ENCODE data around the gene CCNO.

CCNO gene

DNA sequence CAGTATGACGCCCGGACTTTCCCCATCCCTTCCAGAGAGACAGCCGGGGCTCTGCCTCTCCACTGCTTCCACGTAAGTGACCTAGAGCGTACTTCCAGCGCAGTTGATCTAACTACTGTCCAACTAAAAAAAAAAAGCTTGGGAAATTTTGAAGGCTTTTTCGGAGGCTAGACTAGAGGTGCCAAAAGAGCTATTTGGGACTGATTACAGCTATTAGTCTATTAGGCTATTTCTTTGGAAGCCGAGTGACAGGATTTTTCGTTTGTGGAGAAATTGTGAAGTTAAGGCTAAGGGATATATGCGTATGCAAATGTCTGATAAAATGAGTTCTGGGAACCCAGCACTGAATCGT is 1.5 kb downstream of the CCNO start:
- H3K27me3 ChIP-seq (replicated peaks): peaks cover 63% of the 10 kb centered on the region
- no peak for DNase-seq
- H3K27ac ChIP-seq: no peak overlapping the region
- H3K36me3 ChIP-seq (replicated peaks): no peaks in the 10 kb centered on the region
- H3K4me3 ChIP-seq (ENCODE audit: low read depth, low read length): peak overlapping the region; percentile 53
- TF ChIP-seq, protein P1, sequence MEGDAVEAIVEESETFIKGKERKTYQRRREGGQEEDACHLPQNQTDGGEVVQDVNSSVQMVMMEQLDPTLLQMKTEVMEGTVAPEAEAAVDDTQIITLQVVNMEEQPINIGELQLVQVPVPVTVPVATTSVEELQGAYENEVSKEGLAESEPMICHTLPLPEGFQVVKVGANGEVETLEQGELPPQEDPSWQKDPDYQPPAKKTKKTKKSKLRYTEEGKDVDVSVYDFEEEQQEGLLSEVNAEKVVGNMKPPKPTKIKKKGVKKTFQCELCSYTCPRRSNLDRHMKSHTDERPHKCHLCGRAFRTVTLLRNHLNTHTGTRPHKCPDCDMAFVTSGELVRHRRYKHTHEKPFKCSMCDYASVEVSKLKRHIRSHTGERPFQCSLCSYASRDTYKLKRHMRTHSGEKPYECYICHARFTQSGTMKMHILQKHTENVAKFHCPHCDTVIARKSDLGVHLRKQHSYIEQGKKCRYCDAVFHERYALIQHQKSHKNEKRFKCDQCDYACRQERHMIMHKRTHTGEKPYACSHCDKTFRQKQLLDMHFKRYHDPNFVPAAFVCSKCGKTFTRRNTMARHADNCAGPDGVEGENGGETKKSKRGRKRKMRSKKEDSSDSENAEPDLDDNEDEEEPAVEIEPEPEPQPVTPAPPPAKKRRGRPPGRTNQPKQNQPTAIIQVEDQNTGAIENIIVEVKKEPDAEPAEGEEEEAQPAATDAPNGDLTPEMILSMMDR (IDR thresholded peaks at IDR 0.05; ENCODE audit: low read depth, low read length, missing control alignments): no peak
- in situ Hi-C loops (cut with HindIII; ENCODE audit: low pct_ligation_motif_present, low sequenced_read_pairs): no loop called here

GRCh38 chr5:55231029-55231918 is 2.1 kb downstream of the CCNO start:
- peaks cover 69% of the 10 kb centered on the region for H3K27me3 ChIP-seq (replicated peaks)
- DNase-seq: no peak
- no peaks in the 10 kb centered on the region for H3K36me3 ChIP-seq (replicated peaks)
- TF ChIP-seq, protein P1 (IDR thresholded peaks at IDR 0.05; ENCODE audit: low read depth, low read length, missing control alignments): peak; percentile 34
- in situ Hi-C loops (cut with HindIII; ENCODE audit: low pct_ligation_motif_present, low sequenced_read_pairs): no loop called here
- no peak overlapping the region for H3K27ac ChIP-seq
- peak overlapping the region; percentile 9 for H3K4me3 ChIP-seq (ENCODE audit: low read depth, low read length)

GRCh38 chr5:55230086-55230629 is 3.2 kb downstream of the CCNO start:
- TF ChIP-seq, protein P1 (IDR thresholded peaks at IDR 0.05; ENCODE audit: low read depth, low read length, missing control alignments): no peak
- in situ Hi-C loops (cut with HindIII; ENCODE audit: low pct_ligation_motif_present, low sequenced_read_pairs): no loop called here
- no peak for DNase-seq
- Histone ChIP-seq H3K4me3 (ENCODE audit: low read depth, low read length) (no peak overlapping the region), H3K27me3 (replicated peaks) (peaks cover 81% of the 10 kb centered on the region), H3K27ac (no peak overlapping the region), H3K36me3 (replicated peaks) (no peaks in the 10 kb centered on the region)

DNA sequence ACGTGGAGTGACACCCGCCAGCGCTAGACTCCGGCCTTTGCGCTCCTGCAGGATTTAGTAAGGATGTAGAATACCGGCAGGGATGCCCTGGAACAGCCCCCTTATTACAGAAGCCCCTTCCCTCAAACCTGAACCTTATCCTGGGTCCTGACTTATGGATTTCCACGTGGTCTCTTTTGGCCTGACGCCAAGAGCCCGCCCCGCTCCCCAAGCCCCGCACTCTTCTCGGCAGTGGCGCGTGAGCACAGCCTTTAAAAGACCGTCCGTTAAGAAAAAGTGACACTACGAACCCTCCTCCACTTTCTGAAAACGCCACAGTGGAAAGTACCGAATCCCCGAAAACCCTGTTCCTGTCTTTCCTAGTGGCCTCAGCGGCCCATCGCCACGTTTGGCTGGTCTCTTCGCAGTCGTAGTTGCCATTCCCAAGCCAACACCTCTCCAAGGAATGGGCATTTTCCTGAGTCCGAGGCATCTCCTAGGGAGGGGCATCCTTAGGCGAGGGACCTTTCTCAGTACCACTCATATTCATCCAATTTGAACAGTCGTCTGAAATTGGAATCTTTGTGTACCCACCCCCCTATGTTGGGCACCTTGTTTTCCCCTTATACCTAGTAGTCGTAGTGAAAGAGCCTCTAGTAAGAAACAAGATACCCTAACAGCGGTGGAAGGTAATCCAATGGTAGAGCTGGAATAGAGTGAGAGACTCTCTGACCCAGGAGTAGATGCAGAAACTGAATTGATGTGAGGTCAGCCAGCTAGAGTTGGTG is 5.6 kb downstream of the CCNO start:
- H3K27me3 ChIP-seq (replicated peaks): peaks cover 100% of the 10 kb centered on the region
- H3K27ac ChIP-seq: no peak overlapping the region
- TF ChIP-seq, protein P1 (IDR thresholded peaks at IDR 0.05; ENCODE audit: low read depth, low read length, missing control alignments): no peak
- DNase-seq: no peak
- no peaks in the 10 kb centered on the region for H3K36me3 ChIP-seq (replicated peaks)
- in situ Hi-C loops (cut with HindIII; ENCODE audit: low pct_ligation_motif_present, low sequenced_read_pairs): no loop called here
- H3K4me3 ChIP-seq (ENCODE audit: low read depth, low read length): peak overlapping the region; percentile 39

- in situ Hi-C loops (cut with HindIII; ENCODE audit: low pct_ligation_motif_present, low sequenced_read_pairs): no loop called here
- H3K4me3 ChIP-seq (ENCODE audit: low read depth, low read length): peak within 1 kb of the TSS; percentile 39
These were observed 6.3 kb downstream of the CCNO start, which contains the start of gene MCIDAS for GRCh38 chr5:55226934-55227663. Gene MCIDAS, minus strand, starts transcription at chr5:55227315. Its CDS starts 177 bp downstream, at chr5:55227138.

More at GRCh38 chr5:55226934-55227663, 6.3 kb downstream of the CCNO start, which contains the start of gene MCIDAS:
- H3K36me3 ChIP-seq (replicated peaks): no peaks in the 10 kb centered on the region
- H3K27ac ChIP-seq: no peak within 1 kb of the TSS
- peaks cover 100% of the 10 kb centered on the region for H3K27me3 ChIP-seq (replicated peaks)
- no peak for DNase-seq
- TF ChIP-seq, protein P1 (IDR thresholded peaks at IDR 0.05; ENCODE audit: low read depth, low read length, missing control alignments): peak; percentile 18

All from brain microvascular endothelial cell (primary cell).